HepG2 (cell line): ENCODE measurements around the gene NFATC3. TPM values are rescaled to one million over a fixed set of nuclear protein-coding genes. Genes with fewer than 3 reads are reported as not detected.

Experiments
- ATF7-NPFF ChIP-seq: sonication (generic); formaldehyde crosslinking; IDR thresholded peaks from 2 replicates; pipeline ENCODE4 v1.8.1; 2023; ENCODE audit warnings: mild to moderate bottlenecking, low read depth, missing genetic modification reagents, moderate library complexity
- FOXA1 ChIP-seq, 2 experiments: fragments of 450-650 bp in 1 of 2; sonication (generic) in 1 of 2; formaldehyde crosslinking in 1 of 2; IDR thresholded peaks; 2 replicates each; pipeline versions ENCODE4 v1.4.0 to v1.6.1; 2016 to 2020; ENCODE audit warnings: missing genetic modification reagents in 1 of 2
- RBM39 ChIP-seq: fragments of 200-400 bp; formaldehyde crosslinking; IDR thresholded peaks from one replicate; pipeline ENCODE4 v1.6.1; 2018; ENCODE audit warnings: antibody characterized with exemption, mild to moderate bottlenecking, low read depth, low read length; ENCODE audit not compliant: poor library complexity, severe bottlenecking
- XBP1 ChIP-seq: sonication (generic); formaldehyde crosslinking; IDR thresholded peaks from 2 replicates; pipeline ENCODE4 v1.5.0; 2020; ENCODE audit warnings: missing genetic modification reagents
- ZNF124 ChIP-seq: sonication (generic); formaldehyde crosslinking; IDR thresholded peaks from 2 replicates; pipeline ENCODE4 v1.4.0; 2020; ENCODE audit warnings: missing genetic modification reagents
- ZNF317 ChIP-seq: sonication (generic); formaldehyde crosslinking; IDR thresholded peaks from 2 replicates; pipeline ENCODE4 v1.5.0; 2020; ENCODE audit warnings: mild to moderate bottlenecking, missing genetic modification reagents
- ZNF530 ChIP-seq: sonication (generic); formaldehyde crosslinking; IDR thresholded peaks from 2 replicates; pipeline ENCODE4 v1.5.0; 2020; ENCODE audit warnings: low read depth, mild to moderate bottlenecking, missing genetic modification reagents
- ZNF616 ChIP-seq: sonication (generic); formaldehyde crosslinking; IDR thresholded peaks from 2 replicates; pipeline ENCODE4 v1.5.0; 2020; ENCODE audit warnings: low read depth, mild to moderate bottlenecking, missing genetic modification reagents
- ZNF761 ChIP-seq: sonication (generic); formaldehyde crosslinking; conservative IDR thresholded peaks from 2 replicates; pipeline ENCODE4 v1.4.0; 2020; ENCODE audit warnings: mild to moderate bottlenecking, missing genetic modification reagents
- ZNF883 ChIP-seq: sonication (generic); formaldehyde crosslinking; IDR thresholded peaks from 2 replicates; pipeline ENCODE4 v1.5.1; 2020; ENCODE audit warnings: mild to moderate bottlenecking, missing genetic modification reagents; ENCODE audit errors: not compliant biosample characterization
- ZSCAN31 ChIP-seq: sonication (generic); formaldehyde crosslinking; IDR thresholded peaks from 2 replicates; pipeline ENCODE4 v1.5.0; 2020; ENCODE audit warnings: low read depth, mild to moderate bottlenecking, missing genetic modification reagents
- polyA plus RNA-seq, 8 experiments: library from polyadenylated mRNA; depleted of rRNA in 3 of 8; stranded (reverse) in 7 of 8; unstranded in 1 of 8; fragments of >200 nt; fragmentation: Illumina TruSeq in 4 of 8; extraction: Trizol in 4 of 8; gene quantifications; 2 replicates each; pipeline versions ENCODE4 v1.2.1 to v1.2.3, GENCODE V29; 2011 to 2016; ENCODE audit warnings: low read depth in 4 of 8, missing spikeins in 1 of 8, mixed read lengths in 1 of 8; ENCODE audit not compliant: insufficient read depth in 1 of 8
- total RNA-seq, 5 experiments: library from RNA; depleted of rRNA; stranded (reverse); fragments of >200 nt; fragmentation: Illumina TruSeq; extraction: Trizol; gene quantifications; 2 replicates each; pipeline ENCODE4 v1.2.3, GENCODE V29; 2016; ENCODE audit warnings: low read depth in 1 of 5
- TF ChIP-seq, protein P1 (sequence below): sonication (generic); formaldehyde crosslinking; IDR thresholded peaks from 2 replicates; pipeline ENCODE4 v1.5.1; 2020; ENCODE audit warnings: missing genetic modification reagents, mild to moderate bottlenecking, borderline replicate concordance
- TF ChIP-seq, protein P2 (sequence below): sonication (generic); formaldehyde crosslinking; IDR thresholded peaks from 2 replicates; pipeline ENCODE4 v1.8.0; 2023; ENCODE audit warnings: mild to moderate bottlenecking, missing genetic modification reagents
- TF ChIP-seq, protein P3 (sequence below): sonication (generic); formaldehyde crosslinking; IDR thresholded peaks from 2 replicates; pipeline ENCODE4 v1.4.0; 2020; ENCODE audit warnings: missing genetic modification reagents
- TF ChIP-seq, protein P4 (sequence below): sonication (generic); formaldehyde crosslinking; IDR thresholded peaks from 2 replicates; pipeline ENCODE4 v1.5.0; 2020; ENCODE audit warnings: missing genetic modification reagents, mild to moderate bottlenecking, borderline replicate concordance

Gene NFATC3
- total and polyA plus RNA-seq, 2 of the 13 experiments (the other 11 are each of a cell fraction or from before 2014, with no cell fraction given), result 52.6 to 62.7 TPM

DNA sequence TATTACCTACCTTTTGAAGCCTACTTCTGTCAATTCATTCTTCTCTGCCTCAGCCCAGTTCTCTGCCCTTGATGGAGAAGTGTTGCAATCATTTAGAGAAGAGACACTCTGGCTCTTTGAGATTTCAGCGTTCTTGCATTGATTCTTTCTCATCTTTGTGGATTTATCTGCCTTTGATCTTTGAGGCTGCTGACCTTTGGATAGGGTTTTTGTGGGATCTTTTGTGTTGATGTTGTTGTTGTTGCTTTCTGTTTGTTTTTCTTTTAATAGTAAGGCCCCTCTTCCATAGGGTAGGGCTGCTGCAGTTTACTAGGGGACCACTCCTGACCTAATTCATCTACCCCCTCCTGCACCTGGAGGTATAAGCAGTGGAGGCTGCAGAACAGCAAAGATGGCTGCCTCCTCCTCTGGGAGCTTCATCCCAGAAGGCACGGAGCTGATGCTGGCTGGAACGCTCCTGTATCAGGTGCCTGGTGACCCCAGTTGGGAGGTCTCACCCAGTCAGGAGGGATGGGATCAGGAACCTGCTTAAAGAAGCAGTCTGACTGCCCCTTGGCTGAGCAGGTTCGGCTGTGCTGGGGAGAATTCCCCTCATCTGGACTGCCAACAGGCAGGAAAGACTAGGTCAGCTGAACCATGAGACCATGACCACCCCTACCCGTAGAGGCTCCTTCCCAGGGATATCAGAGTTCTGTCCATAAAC is 28.0 kb downstream of the NFATC3 start (continued):
- TF ChIP-seq, protein P1, sequence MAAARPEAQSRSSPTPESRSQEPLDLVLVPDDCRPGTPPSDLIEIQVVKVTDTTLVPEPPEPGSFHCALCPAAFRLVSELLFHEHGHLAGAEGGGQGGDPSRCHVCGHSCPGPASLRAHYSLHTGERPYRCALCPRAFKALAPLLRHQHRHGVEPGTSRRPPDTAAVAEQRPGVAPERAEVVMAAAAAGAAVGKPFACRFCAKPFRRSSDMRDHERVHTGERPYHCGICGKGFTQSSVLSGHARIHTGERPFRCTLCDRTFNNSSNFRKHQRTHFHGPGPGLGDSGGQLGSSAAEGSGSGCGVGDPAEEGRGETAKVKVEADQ (CRISPR knock-in tag), result no peak; the same call in 1 of the 2 replicates
- peak; percentile 72; the same call in 1 of the 2 replicates for TF ChIP-seq ZNF317 (CRISPR knock-in tag)
- TF ChIP-seq, protein P2, sequence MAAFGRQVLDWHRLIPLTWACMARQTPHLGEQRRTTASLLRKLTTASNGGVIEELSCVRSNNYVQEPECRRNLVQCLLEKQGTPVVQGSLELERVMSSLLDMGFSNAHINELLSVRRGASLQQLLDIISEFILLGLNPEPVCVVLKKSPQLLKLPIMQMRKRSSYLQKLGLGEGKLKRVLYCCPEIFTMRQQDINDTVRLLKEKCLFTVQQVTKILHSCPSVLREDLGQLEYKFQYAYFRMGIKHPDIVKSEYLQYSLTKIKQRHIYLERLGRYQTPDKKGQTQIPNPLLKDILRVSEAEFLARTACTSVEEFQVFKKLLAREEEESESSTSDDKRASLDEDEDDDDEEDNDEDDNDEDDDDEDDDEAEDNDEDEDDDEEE (CRISPR knock-in tag), result no peak
- no peak for TF ChIP-seq ZSCAN31
- TF ChIP-seq ZNF530 (CRISPR knock-in tag), result no peak
- TF ChIP-seq, protein P3, sequence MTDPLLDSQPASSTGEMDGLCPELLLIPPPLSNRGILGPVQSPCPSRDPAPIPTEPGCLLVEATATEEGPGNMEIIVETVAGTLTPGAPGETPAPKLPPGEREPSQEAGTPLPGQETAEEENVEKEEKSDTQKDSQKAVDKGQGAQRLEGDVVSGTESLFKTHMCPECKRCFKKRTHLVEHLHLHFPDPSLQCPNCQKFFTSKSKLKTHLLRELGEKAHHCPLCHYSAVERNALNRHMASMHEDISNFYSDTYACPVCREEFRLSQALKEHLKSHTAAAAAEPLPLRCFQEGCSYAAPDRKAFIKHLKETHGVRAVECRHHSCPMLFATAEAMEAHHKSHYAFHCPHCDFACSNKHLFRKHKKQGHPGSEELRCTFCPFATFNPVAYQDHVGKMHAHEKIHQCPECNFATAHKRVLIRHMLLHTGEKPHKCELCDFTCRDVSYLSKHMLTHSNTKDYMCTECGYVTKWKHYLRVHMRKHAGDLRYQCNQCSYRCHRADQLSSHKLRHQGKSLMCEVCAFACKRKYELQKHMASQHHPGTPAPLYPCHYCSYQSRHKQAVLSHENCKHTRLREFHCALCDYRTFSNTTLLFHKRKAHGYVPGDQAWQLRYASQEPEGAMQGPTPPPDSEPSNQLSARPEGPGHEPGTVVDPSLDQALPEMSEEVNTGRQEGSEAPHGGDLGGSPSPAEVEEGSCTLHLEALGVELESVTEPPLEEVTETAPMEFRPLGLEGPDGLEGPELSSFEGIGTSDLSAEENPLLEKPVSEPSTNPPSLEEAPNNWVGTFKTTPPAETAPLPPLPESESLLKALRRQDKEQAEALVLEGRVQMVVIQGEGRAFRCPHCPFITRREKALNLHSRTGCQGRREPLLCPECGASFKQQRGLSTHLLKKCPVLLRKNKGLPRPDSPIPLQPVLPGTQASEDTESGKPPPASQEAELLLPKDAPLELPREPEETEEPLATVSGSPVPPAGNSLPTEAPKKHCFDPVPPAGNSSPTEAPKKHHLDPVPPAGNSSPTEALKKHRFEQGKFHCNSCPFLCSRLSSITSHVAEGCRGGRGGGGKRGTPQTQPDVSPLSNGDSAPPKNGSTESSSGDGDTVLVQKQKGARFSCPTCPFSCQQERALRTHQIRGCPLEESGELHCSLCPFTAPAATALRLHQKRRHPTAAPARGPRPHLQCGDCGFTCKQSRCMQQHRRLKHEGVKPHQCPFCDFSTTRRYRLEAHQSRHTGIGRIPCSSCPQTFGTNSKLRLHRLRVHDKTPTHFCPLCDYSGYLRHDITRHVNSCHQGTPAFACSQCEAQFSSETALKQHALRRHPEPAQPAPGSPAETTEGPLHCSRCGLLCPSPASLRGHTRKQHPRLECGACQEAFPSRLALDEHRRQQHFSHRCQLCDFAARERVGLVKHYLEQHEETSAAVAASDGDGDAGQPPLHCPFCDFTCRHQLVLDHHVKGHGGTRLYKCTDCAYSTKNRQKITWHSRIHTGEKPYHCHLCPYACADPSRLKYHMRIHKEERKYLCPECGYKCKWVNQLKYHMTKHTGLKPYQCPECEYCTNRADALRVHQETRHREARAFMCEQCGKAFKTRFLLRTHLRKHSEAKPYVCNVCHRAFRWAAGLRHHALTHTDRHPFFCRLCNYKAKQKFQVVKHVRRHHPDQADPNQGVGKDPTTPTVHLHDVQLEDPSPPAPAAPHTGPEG, result no peak
- TF ChIP-seq, protein P4, sequence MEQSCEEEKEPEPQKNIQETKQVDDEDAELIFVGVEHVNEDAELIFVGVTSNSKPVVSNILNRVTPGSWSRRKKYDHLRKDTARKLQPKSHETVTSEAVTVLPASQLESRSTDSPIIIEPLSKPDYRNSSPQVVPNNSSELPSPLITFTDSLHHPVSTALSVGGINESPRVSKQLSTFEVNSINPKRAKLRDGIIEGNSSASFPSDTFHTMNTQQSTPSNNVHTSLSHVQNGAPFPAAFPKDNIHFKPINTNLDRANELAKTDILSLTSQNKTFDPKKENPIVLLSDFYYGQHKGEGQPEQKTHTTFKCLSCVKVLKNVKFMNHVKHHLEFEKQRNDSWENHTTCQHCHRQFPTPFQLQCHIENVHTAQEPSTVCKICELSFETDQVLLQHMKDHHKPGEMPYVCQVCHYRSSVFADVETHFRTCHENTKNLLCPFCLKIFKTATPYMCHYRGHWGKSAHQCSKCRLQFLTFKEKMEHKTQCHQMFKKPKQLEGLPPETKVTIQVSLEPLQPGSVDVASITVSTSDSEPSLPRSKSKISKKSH (CRISPR knock-in tag), result 0 out of 2 replicates have a peak, but pooled peaks have one; percentile 11
- no peak for TF ChIP-seq ZNF124
- TF ChIP-seq ATF7-NPFF (CRISPR knock-in tag), result 0 out of 2 replicates have a peak, but pooled peaks have one; percentile 45
- no peak for TF ChIP-seq FOXA1 (IDR thresholded peaks at IDR 0.05)
- TF ChIP-seq FOXA1 (CRISPR knock-in tag; IDR thresholded peaks at IDR 0.05), result peak; percentile 22; the same call in 1 of the 2 replicates
- TF ChIP-seq RBM39, result no peak
- TF ChIP-seq ZNF883 (CRISPR knock-in tag), result no peak
- no peak for TF ChIP-seq ZNF616 (CRISPR knock-in tag)
- TF ChIP-seq XBP1 (CRISPR knock-in tag), result no peak
- no peak for TF ChIP-seq ZNF761 (CRISPR knock-in tag)
